HepG2 (cell line): Measurements from ENCODE around the gene CEP57L1. TPM values are rescaled to one million over a fixed set of nuclear protein-coding genes. Genes with fewer than 3 reads are reported as not detected.
A peak's percentile ranks its signal among the peaks of the same experiment; 100 is the strongest.

Experiments used
- ARID3A ChIP-seq: IDR thresholded peaks from 2 replicates; pipeline ENCODE4 v1.6.1; 2012; ENCODE audit warnings: low read depth, low read length, improper control_type of control experiment
- ATM ChIP-seq: fragments of 450-650 bp; IDR thresholded peaks from 2 replicates; pipeline ENCODE4 v1.7.1; 2017; ENCODE audit warnings: mild to moderate bottlenecking, borderline replicate concordance
- ATRX ChIP-seq: sonication (generic); formaldehyde crosslinking; IDR thresholded peaks from 2 replicates; pipeline ENCODE4 v1.4.0; 2020; ENCODE audit warnings: missing genetic modification reagents, borderline replicate concordance
- CBX5 ChIP-seq: sonication (generic); formaldehyde crosslinking; IDR thresholded peaks from 2 replicates; pipeline ENCODE4 v1.4.0; 2020; ENCODE audit warnings: missing genetic modification reagents, borderline replicate concordance
- FOSL2 ChIP-seq: sonication (generic); formaldehyde crosslinking; IDR thresholded peaks from 2 replicates; pipeline ENCODE4 v1.4.0; 2020; ENCODE audit warnings: missing genetic modification reagents
- GFI1 ChIP-seq: sonication (generic); formaldehyde crosslinking; IDR thresholded peaks from 2 replicates; pipeline ENCODE4 v1.5.0; 2020; ENCODE audit warnings: missing genetic modification reagents, mild to moderate bottlenecking, borderline replicate concordance
- JUN ChIP-seq: sonication (generic); formaldehyde crosslinking; IDR thresholded peaks from 2 replicates; pipeline ENCODE4 v1.4.0; 2020; ENCODE audit warnings: mild to moderate bottlenecking, missing genetic modification reagents
- KLF11 ChIP-seq: IDR thresholded peaks from 2 replicates; pipeline ENCODE4 v1.6.1; 2016; ENCODE audit warnings: missing compliant biosample characterization
- MTERF4 ChIP-seq: sonication (generic); formaldehyde crosslinking; IDR thresholded peaks from 2 replicates; pipeline ENCODE4 v1.8.0; 2023; ENCODE audit warnings: mild to moderate bottlenecking, missing genetic modification reagents
- NFIB ChIP-seq: sonication (generic); formaldehyde crosslinking; IDR thresholded peaks from 2 replicates; pipeline ENCODE4 v1.9.0; 2021; ENCODE audit warnings: missing genetic modification reagents, mild to moderate bottlenecking, borderline replicate concordance
- RFXAP ChIP-seq: sonication (generic); formaldehyde crosslinking; IDR thresholded peaks from 2 replicates; pipeline ENCODE4 v1.4.0; 2020; ENCODE audit warnings: missing genetic modification reagents, borderline replicate concordance
- SIX1 ChIP-seq: sonication (generic); formaldehyde crosslinking; IDR thresholded peaks from 2 replicates; pipeline ENCODE4 v1.4.0; 2020; ENCODE audit warnings: missing genetic modification reagents, borderline replicate concordance
- SP5 ChIP-seq: IDR thresholded peaks from 2 replicates; pipeline ENCODE4 v1.6.1; 2016; ENCODE audit warnings: low read depth, borderline replicate concordance
- TOE1 ChIP-seq: sonication (generic); formaldehyde crosslinking; IDR thresholded peaks from 2 replicates; pipeline ENCODE4 v1.4.0; 2020; ENCODE audit warnings: mild to moderate bottlenecking, missing genetic modification reagents
- ZBTB3 ChIP-seq: sonication (generic); formaldehyde crosslinking; IDR thresholded peaks from 2 replicates; pipeline ENCODE4 v1.4.0; 2020; ENCODE audit warnings: low read depth, mild to moderate bottlenecking, moderate library complexity, missing genetic modification reagents, borderline replicate concordance
- ZNF142 ChIP-seq: sonication (generic); formaldehyde crosslinking; IDR thresholded peaks from 2 replicates; pipeline ENCODE4 v1.4.0; 2020; ENCODE audit warnings: missing genetic modification reagents
- ZNF20 ChIP-seq: sonication (generic); formaldehyde crosslinking; IDR thresholded peaks from 2 replicates; pipeline ENCODE4 v1.4.0; 2020; ENCODE audit warnings: mild to moderate bottlenecking, moderate library complexity, missing genetic modification reagents
- ZNF230 ChIP-seq: sonication (generic); formaldehyde crosslinking; IDR thresholded peaks from 2 replicates; pipeline ENCODE4 v1.4.0; 2020; ENCODE audit warnings: mild to moderate bottlenecking, missing genetic modification reagents
- ZNF3 ChIP-seq: IDR thresholded peaks from 2 replicates; pipeline ENCODE4 v1.7.0; 2017; ENCODE audit warnings: inconsistent platforms
- ZNF556 ChIP-seq: sonication (generic); formaldehyde crosslinking; IDR thresholded peaks from 2 replicates; pipeline ENCODE4 v1.4.0; 2020; ENCODE audit warnings: mild to moderate bottlenecking, missing genetic modification reagents, borderline replicate concordance
- ZNF678 ChIP-seq: sonication (generic); formaldehyde crosslinking; IDR thresholded peaks from 2 replicates; pipeline ENCODE4 v1.4.0; 2020; ENCODE audit warnings: mild to moderate bottlenecking, missing genetic modification reagents
- ZNF749 ChIP-seq: sonication (generic); formaldehyde crosslinking; IDR thresholded peaks from 2 replicates; pipeline ENCODE4 v1.8.0; 2022; ENCODE audit warnings: mild to moderate bottlenecking, missing genetic modification reagents, moderate library complexity, borderline replicate concordance
- polyA plus RNA-seq, 8 experiments: library from polyadenylated mRNA; depleted of rRNA in 3 of 8; stranded (reverse) in 7 of 8; unstranded in 1 of 8; fragments of >200 nt; fragmentation: Illumina TruSeq in 4 of 8; extraction: Trizol in 4 of 8; gene quantifications; 2 replicates each; pipeline versions ENCODE4 v1.2.1 to v1.2.3, GENCODE V29; 2011 to 2016; ENCODE audit warnings: low read depth in 4 of 8, missing spikeins in 1 of 8, mixed read lengths in 1 of 8; ENCODE audit not compliant: insufficient read depth in 1 of 8
- total RNA-seq, 5 experiments: library from RNA; depleted of rRNA; stranded (reverse); fragments of >200 nt; fragmentation: Illumina TruSeq; extraction: Trizol; gene quantifications; 2 replicates each; pipeline ENCODE4 v1.2.3, GENCODE V29; 2016; ENCODE audit warnings: low read depth in 1 of 5

Gene CEP57L1
- total and polyA plus RNA-seq, 2 of the 13 experiments (the other 11 are each of a cell fraction or from before 2014, with no cell fraction given) = 7.7 to 15.5 TPM

- 0 out of 2 replicates have a peak, but pooled peaks have one; percentile 60 for TF ChIP-seq MTERF4 (CRISPR knock-in tag)
- no peak for TF ChIP-seq TOE1 (CRISPR knock-in tag)
- TF ChIP-seq KLF11 (CRISPR knock-in tag) = no peak
- no peak for TF ChIP-seq ATM
- TF ChIP-seq CBX5 (CRISPR knock-in tag) = no peak
- TF ChIP-seq ZNF556 (CRISPR knock-in tag) = peak; percentile 78; the same call in 1 of the 2 replicates
- no peak for TF ChIP-seq FOSL2 (CRISPR knock-in tag)
- no peak for TF ChIP-seq ATRX (CRISPR knock-in tag)
- peak; percentile 39; the same call in 1 of the 2 replicates for TF ChIP-seq ARID3A
- TF ChIP-seq ZBTB3 (CRISPR knock-in tag) = peak; percentile 96
- TF ChIP-seq ZNF142 (CRISPR knock-in tag) = peak; percentile 60; the same call in 1 of the 2 replicates
- no peak; the same call in 1 of the 2 replicates for TF ChIP-seq SP5
- no peak for TF ChIP-seq GFI1
- TF ChIP-seq ZNF230 (CRISPR knock-in tag) = peak; percentile 42; the same call in 1 of the 2 replicates
- TF ChIP-seq ZNF749 (CRISPR knock-in tag) = 0 out of 2 replicates have a peak, but pooled peaks have one; percentile 48
- no peak for TF ChIP-seq NFIB (CRISPR knock-in tag)
- no peak; the same call in 1 of the 2 replicates for TF ChIP-seq RFXAP (CRISPR knock-in tag)
- 0 out of 2 replicates have a peak, but pooled peaks have one; percentile 18 for TF ChIP-seq ZNF3 (CRISPR knock-in tag)
- TF ChIP-seq ZNF678 (CRISPR knock-in tag) = no peak; the same call in 1 of the 2 replicates
- TF ChIP-seq JUN (CRISPR knock-in tag) = peak; percentile 64; the same call in 1 of the 2 replicates
- TF ChIP-seq SIX1 (CRISPR knock-in tag) = no peak
- no peak for TF ChIP-seq ZNF20 (CRISPR knock-in tag)
Observed at GRCh38 chr6:109095036-109095834, at the start of gene CEP57L1 (continued).
